Endodermal cell (in vitro differentiated cells): ENCODE data around the gene MEF2D. TPM values are rescaled to one million over a fixed set of nuclear protein-coding genes. Genes with fewer than 3 reads are reported as not detected.

Experiments
- DNase-seq: peaks from one replicate; pipeline ENCODE4 v3.0.0-alpha.2; 2017
- H3K27ac ChIP-seq: 2 replicates; pipeline ENCODE4 v1.5.1; 2013; ENCODE audit warnings: mild to moderate bottlenecking, low read depth, low read length, moderate library complexity
- H3K27me3 ChIP-seq: 2 replicates; pipeline ENCODE4 v1.6.1; 2013; ENCODE audit warnings: mild to moderate bottlenecking, low read length, moderate library complexity; ENCODE audit not compliant: insufficient read depth, control insufficient read depth, poor library complexity, severe bottlenecking
- H3K36me3 ChIP-seq: 2 replicates; pipeline ENCODE4 v1.7.0; 2013; ENCODE audit warnings: mild to moderate bottlenecking, low read length, moderate library complexity; ENCODE audit not compliant: control insufficient read depth, insufficient read depth
- H3K4me1 ChIP-seq: one replicate; pipeline ENCODE4 v1.7.0; 2013; ENCODE audit warnings: low read length; ENCODE audit not compliant: control insufficient read depth, insufficient read depth
- H3K4me3 ChIP-seq: 2 replicates; pipeline ENCODE4 v1.5.1; 2013; ENCODE audit warnings: mild to moderate bottlenecking, low read length, moderate library complexity
- H3K9ac ChIP-seq: 2 replicates; pipeline ENCODE4 v1.6.1; 2013; ENCODE audit warnings: mild to moderate bottlenecking, low read length, moderate library complexity; ENCODE audit not compliant: poor library complexity, severe bottlenecking; ENCODE audit errors: extremely low read depth
- H3K9me3 ChIP-seq: 2 replicates; pipeline ENCODE4 v1.6.1; 2013; ENCODE audit warnings: mild to moderate bottlenecking, low read length, moderate library complexity; ENCODE audit not compliant: control insufficient read depth
- H3K27ac Mint-ChIP-seq: 2 replicates; pipeline ENCODE4 v1.8.0; 2020; ENCODE audit warnings: mixed read lengths
- H3K27me3 Mint-ChIP-seq: 2 replicates; pipeline ENCODE4 v1.8.0; 2021; ENCODE audit warnings: mild to moderate bottlenecking, mixed read lengths; ENCODE audit not compliant: insufficient read depth
- H3K36me3 Mint-ChIP-seq: 2 replicates; pipeline ENCODE4 v1.8.0; 2020; ENCODE audit warnings: low read depth, mixed read lengths
- H3K4me1 Mint-ChIP-seq: 2 replicates; pipeline ENCODE4 v1.8.0; 2020; ENCODE audit warnings: mixed read lengths
- H3K4me3 Mint-ChIP-seq: 2 replicates; pipeline ENCODE4 v1.8.0; 2020; ENCODE audit warnings: mild to moderate bottlenecking, moderate library complexity, mixed read lengths
- H3K9me3 Mint-ChIP-seq: 2 replicates; pipeline ENCODE4 v1.8.0; 2020; ENCODE audit warnings: mild to moderate bottlenecking, mixed read lengths
- WGBS, 2 experiments: methylation state at CpG; one replicate each; pipeline versions ENCODE4 v1.1.5 to v1.1.7; 2013; ENCODE audit warnings: missing lambda C conversion rate in 2 of 2, mixed read lengths in 1 of 2; ENCODE audit not compliant: insufficient coverage in 1 of 2, insufficient read length in 1 of 2; 5-methylcytosine and 5-hydroxymethylcytosine counted together
- total RNA-seq, 2 donors: library from RNA; stranded (reverse); fragmentation: NEBNext Ultra II Directional in 1 of 2; extraction: Animal tissue kit (Norgen Biotek cat#: 25700) in 1 of 2; gene quantifications; 2 replicates in 1 of 2; 3 replicates in 1 of 2; pipeline ENCODE4 v1.2.1, GENCODE V29; 2021
- TF ChIP-seq, protein P1 (sequence below): fragments of 200-600 bp; sonication (generic); conservative IDR thresholded peaks from 2 replicates; pipeline ENCODE4 v1.5.0; 2021; ENCODE audit warnings: antibody characterized with exemption, mild to moderate bottlenecking

MEF2D gene
- total RNA-seq, 2 donors from 2014 or later, result 10.5 to 12.8 TPM

GRCh38 chr1:156510709-156511108, 10.1 kb upstream of the MEF2D start:
- TF ChIP-seq, protein P1, sequence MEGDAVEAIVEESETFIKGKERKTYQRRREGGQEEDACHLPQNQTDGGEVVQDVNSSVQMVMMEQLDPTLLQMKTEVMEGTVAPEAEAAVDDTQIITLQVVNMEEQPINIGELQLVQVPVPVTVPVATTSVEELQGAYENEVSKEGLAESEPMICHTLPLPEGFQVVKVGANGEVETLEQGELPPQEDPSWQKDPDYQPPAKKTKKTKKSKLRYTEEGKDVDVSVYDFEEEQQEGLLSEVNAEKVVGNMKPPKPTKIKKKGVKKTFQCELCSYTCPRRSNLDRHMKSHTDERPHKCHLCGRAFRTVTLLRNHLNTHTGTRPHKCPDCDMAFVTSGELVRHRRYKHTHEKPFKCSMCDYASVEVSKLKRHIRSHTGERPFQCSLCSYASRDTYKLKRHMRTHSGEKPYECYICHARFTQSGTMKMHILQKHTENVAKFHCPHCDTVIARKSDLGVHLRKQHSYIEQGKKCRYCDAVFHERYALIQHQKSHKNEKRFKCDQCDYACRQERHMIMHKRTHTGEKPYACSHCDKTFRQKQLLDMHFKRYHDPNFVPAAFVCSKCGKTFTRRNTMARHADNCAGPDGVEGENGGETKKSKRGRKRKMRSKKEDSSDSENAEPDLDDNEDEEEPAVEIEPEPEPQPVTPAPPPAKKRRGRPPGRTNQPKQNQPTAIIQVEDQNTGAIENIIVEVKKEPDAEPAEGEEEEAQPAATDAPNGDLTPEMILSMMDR, result no peak
- Mint-ChIP-seq H3K4me1 (peaks cover 8% of the 10 kb centered on the region), H3K27me3 (peaks cover 12% of the 10 kb centered on the region)

GRCh38 chr1:156509424-156510034, 9.0 kb upstream of the MEF2D start:
- Mint-ChIP-seq H3K4me3 (no peak overlapping the region), H3K4me1 (peaks cover 12% of the 10 kb centered on the region), H3K27me3 (peaks cover 12% of the 10 kb centered on the region), H3K9me3 (peaks cover 2% of the 10 kb centered on the region), H3K36me3 (no peaks in the 10 kb centered on the region), H3K27ac (no peak overlapping the region)
- 83 to 90% methylated on average over 4 to 9 of the region's 9 CpGs for WGBS, 2 experiments
- H3K9ac ChIP-seq, result no peak overlapping the region
- H3K4me1 ChIP-seq, result peaks cover 2% of the 10 kb centered on the region
- TF ChIP-seq, protein P1, result no peak
- DNase-seq, result no peak
- no peaks in the 10 kb centered on the region for H3K36me3 ChIP-seq
- no peaks in the 10 kb centered on the region for H3K9me3 ChIP-seq
- no peaks in the 10 kb centered on the region for H3K27me3 ChIP-seq
- no peak overlapping the region for H3K4me3 ChIP-seq
- no peak overlapping the region for H3K27ac ChIP-seq

More at GRCh38 chr1:156510709-156511108, 10.1 kb upstream of the MEF2D start:
- Histone ChIP-seq H3K27ac (no peak overlapping the region), H3K36me3 (no peaks in the 10 kb centered on the region), H3K9ac (no peak overlapping the region), H3K27me3 (no peaks in the 10 kb centered on the region), H3K4me3 (no peak overlapping the region), H3K9me3 (no peaks in the 10 kb centered on the region), H3K4me1 (no peaks in the 10 kb centered on the region)
- H3K9me3 Mint-ChIP-seq, result no peaks in the 10 kb centered on the region
- no peak for DNase-seq
- no peaks in the 10 kb centered on the region for H3K36me3 Mint-ChIP-seq
- H3K4me3 Mint-ChIP-seq, result no peak overlapping the region
- WGBS, 2 experiments, result 90 to 97% methylated on average over 10 to 13 of the region's 13 CpGs
- no peak overlapping the region for H3K27ac Mint-ChIP-seq

DNA sequence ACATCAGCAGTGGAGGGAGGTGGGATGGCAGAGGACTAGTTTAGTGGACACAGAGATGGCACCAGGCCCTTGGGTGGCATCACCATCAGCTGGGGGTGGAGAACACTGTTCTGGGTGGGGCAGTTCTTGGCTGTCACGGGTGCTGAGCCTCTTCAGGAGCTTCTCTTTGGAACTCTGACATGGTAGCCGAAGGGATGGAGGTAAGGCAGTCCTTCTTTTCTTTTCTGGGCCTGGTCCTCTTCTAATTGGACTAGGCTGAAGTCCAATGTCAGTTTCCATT, 8.3 kb upstream of the MEF2D start:
- DNase-seq, result no peak
- peaks cover 2% of the 10 kb centered on the region for H3K9me3 Mint-ChIP-seq
- TF ChIP-seq, protein P1, result no peak
- peaks cover 18% of the 10 kb centered on the region for H3K4me1 Mint-ChIP-seq
- Histone ChIP-seq H3K27me3 (no peaks in the 10 kb centered on the region), H3K4me1 (peaks cover 5% of the 10 kb centered on the region), H3K9ac (no peak overlapping the region), H3K4me3 (no peak overlapping the region), H3K27ac (no peak overlapping the region), H3K9me3 (no peaks in the 10 kb centered on the region), H3K36me3 (no peaks in the 10 kb centered on the region)
- 88 to 100% methylated on average over 2 of the region's 2 CpGs for WGBS, 2 experiments
- H3K36me3 Mint-ChIP-seq, result no peaks in the 10 kb centered on the region
- peaks cover 12% of the 10 kb centered on the region for H3K27me3 Mint-ChIP-seq
- no peak overlapping the region for H3K4me3 Mint-ChIP-seq
- no peak overlapping the region for H3K27ac Mint-ChIP-seq
